Hepatocyte (in vitro differentiated cells): ENCODE data around the gene PDGFA.

Experiments
- CTCF ChIP-seq: fragments of 200-600 bp; sonication (generic); IDR thresholded peaks from 2 replicates; pipeline ENCODE4 v1.5.1; 2016; ENCODE audit warnings: antibody characterized with exemption, mild to moderate bottlenecking; ENCODE audit not compliant: poor library complexity
- EZH2 ChIP-seq: fragments of 200-600 bp; sonication (generic); IDR thresholded peaks from 2 replicates; pipeline ENCODE4 v1.6.1; 2016; ENCODE audit warnings: antibody characterized with exemption, mild to moderate bottlenecking, borderline replicate concordance
- EZH2phosphoT487 ChIP-seq: fragments of 200-600 bp; sonication (generic); IDR thresholded peaks from one replicate; pipeline ENCODE4 v1.6.1; 2018; ENCODE audit warnings: antibody characterized with exemption, mild to moderate bottlenecking, low read depth, moderate library complexity; ENCODE audit not compliant: unreplicated experiment, severe bottlenecking

- no peak for TF ChIP-seq CTCF
- no peak for TF ChIP-seq EZH2
- no peak for TF ChIP-seq EZH2phosphoT487
These were observed 33.4 kb upstream of the PDGFA start for GRCh38 chr7:552868-553635.
